Adrenal gland (tissue), 5 donors: ENCODE measurements around the gene CYBB.

Source experiments
- POLR2A ChIP-seq, 2 donors: fragments of 450-650 bp; IDR thresholded peaks; one replicate each; pipeline ENCODE4 v1.6.1; 2017; ENCODE audit warnings: antibody characterized with exemption in 2 of 2, mild to moderate bottlenecking in 2 of 2, moderate library complexity in 1 of 2
- TF ChIP-seq, protein P1 (sequence below), 6 experiments: fragments of 450-650 bp in 4 of 6; fragments of 200-600 bp in 2 of 6; sonication (generic) in 1 of 6; IDR thresholded peaks; 1 replicate in 5 of 6; 2 replicates in 1 of 6; pipeline versions ENCODE4 v1.5.1 to v1.8.0; 2016 to 2021; ENCODE audit warnings: antibody characterized with exemption in 6 of 6, mild to moderate bottlenecking in 2 of 6, moderate library complexity in 1 of 6
- donor health status: DM: no; HTN: no; CAD: no.

DNA sequence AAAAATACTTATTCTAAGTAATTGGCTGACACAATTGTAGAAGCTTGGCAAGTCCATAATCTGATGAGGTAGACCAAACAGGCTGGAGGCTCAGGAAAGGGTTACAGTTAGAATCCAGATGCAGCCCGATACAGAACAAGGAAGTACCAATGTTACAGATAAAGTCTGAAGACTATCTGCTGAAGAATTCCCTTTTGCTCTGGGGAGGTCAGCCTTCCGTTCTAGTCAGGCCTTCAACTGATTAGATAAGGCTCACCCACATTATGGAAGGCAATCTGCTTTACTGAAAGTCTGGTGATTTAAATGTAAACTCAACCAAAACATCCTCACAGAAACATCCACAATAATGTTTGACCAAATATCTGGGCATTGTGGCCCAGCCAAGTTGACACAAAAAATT is 74.9 kb downstream of the CYBB start:
- no peak for TF ChIP-seq POLR2A (IDR thresholded peaks at IDR 0.05)
- TF ChIP-seq, protein P1, sequence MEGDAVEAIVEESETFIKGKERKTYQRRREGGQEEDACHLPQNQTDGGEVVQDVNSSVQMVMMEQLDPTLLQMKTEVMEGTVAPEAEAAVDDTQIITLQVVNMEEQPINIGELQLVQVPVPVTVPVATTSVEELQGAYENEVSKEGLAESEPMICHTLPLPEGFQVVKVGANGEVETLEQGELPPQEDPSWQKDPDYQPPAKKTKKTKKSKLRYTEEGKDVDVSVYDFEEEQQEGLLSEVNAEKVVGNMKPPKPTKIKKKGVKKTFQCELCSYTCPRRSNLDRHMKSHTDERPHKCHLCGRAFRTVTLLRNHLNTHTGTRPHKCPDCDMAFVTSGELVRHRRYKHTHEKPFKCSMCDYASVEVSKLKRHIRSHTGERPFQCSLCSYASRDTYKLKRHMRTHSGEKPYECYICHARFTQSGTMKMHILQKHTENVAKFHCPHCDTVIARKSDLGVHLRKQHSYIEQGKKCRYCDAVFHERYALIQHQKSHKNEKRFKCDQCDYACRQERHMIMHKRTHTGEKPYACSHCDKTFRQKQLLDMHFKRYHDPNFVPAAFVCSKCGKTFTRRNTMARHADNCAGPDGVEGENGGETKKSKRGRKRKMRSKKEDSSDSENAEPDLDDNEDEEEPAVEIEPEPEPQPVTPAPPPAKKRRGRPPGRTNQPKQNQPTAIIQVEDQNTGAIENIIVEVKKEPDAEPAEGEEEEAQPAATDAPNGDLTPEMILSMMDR (IDR thresholded peaks at IDR 0.05), result no peak
